OCI-LY7 (cell line): ENCODE measurements around the gene AIFM3. TPM values are rescaled to one million over a fixed set of nuclear protein-coding genes. Genes with fewer than 3 reads are reported as not detected.

Experiments used
- BruUV-seq: library from RNA; stranded (reverse); fragments of 400-500 nt; replicated peaks from 2 replicates; lab custom pipeline; 2021; lab: Mats Ljungman, UMichigan
- CTCF ChIA-PET: fragments of 300-600 bp; sonication (Branson Sonifier 250); formaldehyde crosslinking; loops from one replicate; lab custom pipeline; 2022; ENCODE audit warnings: antibody characterized with exemption; ENCODE audit not compliant: unreplicated experiment; lab: Charles Lee
- POLR2A ChIA-PET: fragments of 300-600 bp; sonication (Branson Sonifier 250); formaldehyde crosslinking; loops from one replicate; lab custom pipeline; 2022; ENCODE audit warnings: antibody characterized with exemption; lab: Charles Lee
- DNase-seq: peaks from one replicate; pipeline ENCODE4 v3.0.0-alpha.2; 2015; ENCODE audit warnings: low spot score
- H2AFZ ChIP-seq: fragments of 200-600 bp; sonication (generic), shearing (Covaris generic); 2 replicates; pipeline ENCODE4 v1.6.1; 2014; ENCODE audit warnings: mild to moderate bottlenecking, antibody characterized with exemption, low read length, moderate library complexity
- H3K27ac ChIP-seq: fragments of 200-600 bp; sonication (generic); 2 replicates; pipeline ENCODE4 v1.5.1; 2014; ENCODE audit warnings: mixed run types, low read depth, mild to moderate bottlenecking, moderate library complexity, low read length, inconsistent platforms; ENCODE audit not compliant: poor library complexity, severe bottlenecking
- H3K36me3 ChIP-seq: fragments of 200-600 bp; sonication (generic); 2 replicates; pipeline ENCODE4 v1.6.1; 2014; ENCODE audit warnings: mild to moderate bottlenecking, antibody characterized with exemption, low read length, moderate library complexity, mixed read lengths; ENCODE audit not compliant: insufficient read depth
- H3K4me1 ChIP-seq: fragments of 200-600 bp; sonication (generic); 2 replicates; pipeline ENCODE4 v1.5.1; 2014; ENCODE audit warnings: mild to moderate bottlenecking, low read length; ENCODE audit not compliant: insufficient read depth, poor library complexity, severe bottlenecking
- H3K4me2 ChIP-seq: fragments of 200-600 bp; sonication (generic); 2 replicates; pipeline ENCODE4 v1.6.1; 2014; ENCODE audit warnings: mild to moderate bottlenecking, low read length
- H3K4me3 ChIP-seq: fragments of 200-600 bp; sonication (generic); 2 replicates; pipeline ENCODE4 v1.5.1; 2014; ENCODE audit warnings: mild to moderate bottlenecking, low read depth, low read length; ENCODE audit not compliant: poor library complexity, severe bottlenecking
- H3K79me2 ChIP-seq: fragments of 200-600 bp; sonication (generic); 2 replicates; pipeline ENCODE4 v1.6.1; 2016; ENCODE audit warnings: low read depth, mild to moderate bottlenecking, low read length, moderate library complexity, mixed read lengths; ENCODE audit not compliant: insufficient read depth
- H3K9me2 ChIP-seq: fragments of 200-600 bp; sonication (generic); 2 replicates; pipeline ENCODE4 v1.6.1; 2016; ENCODE audit warnings: mild to moderate bottlenecking, low read length, mixed read lengths; ENCODE audit not compliant: insufficient read depth
- H3K9me3 ChIP-seq: fragments of 200-600 bp; sonication (generic); 2 replicates; pipeline ENCODE4 v1.6.1; 2014; ENCODE audit warnings: mild to moderate bottlenecking, mixed run types, low read length, mixed read lengths
- H4K20me1 ChIP-seq: fragments of 200-600 bp; sonication (generic); 2 replicates; pipeline ENCODE4 v1.6.1; 2014; ENCODE audit warnings: mild to moderate bottlenecking, antibody characterized with exemption, low read length, moderate library complexity, mixed read lengths; ENCODE audit not compliant: insufficient read depth
- CTCF ChIP-seq: fragments of 200-600 bp; sonication (generic); conservative IDR thresholded peaks from 2 replicates; pipeline ENCODE4 v1.5.1; 2014; ENCODE audit warnings: mild to moderate bottlenecking, antibody characterized with exemption, low read length, moderate library complexity, mixed read lengths
- EZH2phosphoT487 ChIP-seq: fragments of 200-600 bp; sonication (generic); IDR thresholded peaks from 2 replicates; pipeline ENCODE4 v1.6.1; 2018; ENCODE audit warnings: low read depth, borderline replicate concordance, mild to moderate bottlenecking, mixed run types, antibody characterized with exemption, low read length, moderate library complexity, mixed read lengths
- intact Hi-C: fragments of 100-400 bp; cut with micrococcal nuclease; formaldehyde crosslinking; loops from one replicate; pipeline ENCODE4 v1.10.0; 2022; ENCODE audit not compliant: unreplicated experiment
- total RNA-seq, 2 experiments: library from RNA; depleted of rRNA in 1 of 2; stranded (reverse); fragments of >200 nt in 1 of 2; shearing (Covaris generic) in 1 of 2; gene quantifications; 2 replicates each; pipeline ENCODE4 v1.2.3, GENCODE V29; 2014 to 2022

The AIFM3 gene
- total RNA-seq, 2 experiments from 2014 or later: 0.47 TPM; not detected in 1

- Histone ChIP-seq H3K9me2 (no peaks in the 10 kb centered on the region), H3K4me3 (no peak overlapping the region), H3K4me2 (no peak overlapping the region), H3K9me3 (no peaks in the 10 kb centered on the region), H2AFZ (no peak overlapping the region), H3K36me3 (no peaks in the 10 kb centered on the region), H3K79me2 (no peaks in the 10 kb centered on the region), H4K20me1 (no peaks in the 10 kb centered on the region), H3K27ac (no peak overlapping the region), H3K4me1 (peaks cover 14% of the 10 kb centered on the region)
- TF ChIP-seq CTCF (no peak), EZH2phosphoT487 (no peak)
- ChIA-PET CTCF (no interaction called here), POLR2A (interaction anchor here (0.5 kb wide), 1 partner anchor 64 kb away, joined by 3 read pairs; no protein-coding TSS in a partner anchor)
- DNase-seq: peak; percentile 62
- BruUV-seq: no TSS peak
- intact Hi-C loops: loop anchor here (10.0 kb wide), 1 partner anchor 155 kb away; the partner anchor contains the start of genes PI4KA and SNAP29
Observed at GRCh38 chr22:21009638-21010425, 42.8 kb downstream of the AIFM3 start.

- no TSS peak for BruUV-seq
- no peak overlapping the region for H2AFZ ChIP-seq
- intact Hi-C loops: no loop called here
- H3K9me3 ChIP-seq: no peaks in the 10 kb centered on the region
- no peaks in the 10 kb centered on the region for H3K79me2 ChIP-seq
- H3K27ac ChIP-seq: no peak overlapping the region
- H3K36me3 ChIP-seq: no peaks in the 10 kb centered on the region
- H4K20me1 ChIP-seq: no peaks in the 10 kb centered on the region
- ChIA-PET POLR2A (no interaction called here), CTCF (no interaction called here)
- peaks cover 15% of the 10 kb centered on the region for H3K4me1 ChIP-seq
- H3K4me3 ChIP-seq: no peak overlapping the region
- TF ChIP-seq CTCF: no peak
- TF ChIP-seq EZH2phosphoT487: no peak
- DNase-seq: no peak
- no peak overlapping the region for H3K4me2 ChIP-seq
- H3K9me2 ChIP-seq: no peaks in the 10 kb centered on the region
Observed at GRCh38 chr22:21010426-21011113, 43.5 kb downstream of the AIFM3 start.
